SKM-1 (cell line): Measurements from ENCODE around the gene SATB2.

Experiments
- DNase-seq: peaks from one replicate; lab custom pipeline; 2025; ENCODE audit not compliant: unreplicated experiment; lab: John Stamatoyannopoulos, UW

Gene SATB2

DNA sequence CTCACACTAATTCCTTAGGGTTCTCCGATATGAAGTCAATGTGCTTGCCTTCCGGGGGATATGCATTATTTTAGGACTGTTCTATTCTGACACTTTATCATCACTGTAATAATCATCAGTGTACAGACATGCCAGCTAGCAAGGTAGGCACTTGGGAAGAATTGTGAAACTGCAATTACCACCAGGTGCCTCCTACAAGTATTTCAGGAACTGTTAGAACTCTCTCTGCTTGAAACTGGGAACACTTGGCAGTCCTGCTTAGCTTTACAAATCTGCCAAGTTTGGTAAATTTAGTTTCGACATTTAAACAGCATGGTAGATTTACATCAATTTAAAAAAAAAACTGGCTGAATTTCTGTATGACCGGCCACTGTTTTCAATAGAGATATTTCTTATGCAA, 128.7 kb downstream of the SATB2 start:
- no peak for DNase-seq

DNA sequence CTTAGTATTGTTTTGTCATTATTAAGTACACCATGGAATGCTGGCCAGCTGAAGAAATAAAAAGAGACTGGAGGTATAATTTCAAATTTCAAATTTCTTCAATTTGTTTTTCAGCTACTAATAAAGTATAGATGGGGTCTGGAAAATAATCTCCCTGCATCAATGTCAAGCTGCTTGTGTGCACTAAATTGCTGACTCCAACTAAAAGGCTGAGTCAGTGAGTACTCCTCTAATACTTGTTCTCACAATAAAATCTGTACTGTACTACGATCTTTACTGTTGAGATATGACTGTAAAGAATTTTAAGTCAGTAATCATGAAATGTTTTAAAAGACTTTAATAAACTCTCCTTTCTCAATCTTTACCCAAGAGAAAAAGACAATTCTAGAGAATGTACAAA, 131.9 kb downstream of the SATB2 start:
- DNase-seq: no peak

DNA sequence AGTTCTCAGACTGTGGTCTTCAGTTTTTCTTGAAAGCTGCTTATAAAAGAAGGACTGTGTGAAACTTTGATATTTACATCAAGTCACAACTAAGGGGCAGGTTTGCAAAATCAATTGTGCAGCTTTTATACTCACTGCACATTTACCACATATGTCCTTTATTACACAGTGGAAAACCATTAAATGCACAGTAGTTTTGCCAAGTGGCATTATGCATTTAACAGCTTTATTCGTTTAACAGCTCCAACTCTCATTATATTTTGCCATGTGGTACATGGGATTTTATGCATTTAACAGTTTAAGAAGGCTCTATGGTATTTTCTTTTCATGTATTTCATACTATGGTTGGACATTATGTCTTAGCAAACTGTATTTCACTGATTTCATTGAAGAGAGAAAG, 135.6 kb downstream of the SATB2 start:
- no peak for DNase-seq

DNA sequence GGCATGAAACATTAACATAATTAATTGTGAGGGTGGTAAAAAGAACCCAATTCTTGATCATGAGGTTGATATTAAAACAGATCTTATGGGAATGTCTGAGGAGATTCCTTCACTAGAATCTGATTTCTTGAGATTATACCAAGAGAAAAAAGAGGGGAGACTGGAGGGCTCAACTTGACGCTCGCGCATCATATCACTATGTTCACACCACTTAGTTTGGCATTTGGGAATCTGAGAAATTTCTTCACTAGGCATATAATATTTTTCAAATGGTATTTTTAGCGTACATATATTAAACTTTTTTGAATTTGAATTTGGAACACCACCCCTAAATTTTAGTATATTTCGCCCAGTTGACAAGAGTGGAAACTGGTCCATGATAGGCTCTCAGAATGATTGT, 140.1 kb downstream of the SATB2 start:
- DNase-seq: no peak

DNA sequence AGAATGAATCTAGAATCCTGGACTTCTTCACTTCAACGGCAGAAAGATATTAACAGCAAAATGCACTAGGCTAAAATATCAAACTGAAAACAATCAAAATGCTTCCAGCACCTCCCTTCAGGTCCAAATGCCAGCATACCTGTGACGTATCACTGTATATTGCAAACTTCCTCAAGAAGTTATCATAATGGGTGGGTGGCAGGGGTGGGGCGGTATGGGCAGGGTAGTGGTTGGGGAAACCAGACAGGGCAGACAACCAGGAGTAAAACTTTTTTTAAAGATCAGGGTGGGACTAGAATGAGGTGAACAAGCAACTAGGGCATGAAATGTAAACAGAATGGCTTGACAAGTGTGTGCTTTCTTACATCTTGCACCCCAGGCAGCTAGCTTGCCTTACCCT, 140.9 kb downstream of the SATB2 start:
- DNase-seq: no peak

DNA sequence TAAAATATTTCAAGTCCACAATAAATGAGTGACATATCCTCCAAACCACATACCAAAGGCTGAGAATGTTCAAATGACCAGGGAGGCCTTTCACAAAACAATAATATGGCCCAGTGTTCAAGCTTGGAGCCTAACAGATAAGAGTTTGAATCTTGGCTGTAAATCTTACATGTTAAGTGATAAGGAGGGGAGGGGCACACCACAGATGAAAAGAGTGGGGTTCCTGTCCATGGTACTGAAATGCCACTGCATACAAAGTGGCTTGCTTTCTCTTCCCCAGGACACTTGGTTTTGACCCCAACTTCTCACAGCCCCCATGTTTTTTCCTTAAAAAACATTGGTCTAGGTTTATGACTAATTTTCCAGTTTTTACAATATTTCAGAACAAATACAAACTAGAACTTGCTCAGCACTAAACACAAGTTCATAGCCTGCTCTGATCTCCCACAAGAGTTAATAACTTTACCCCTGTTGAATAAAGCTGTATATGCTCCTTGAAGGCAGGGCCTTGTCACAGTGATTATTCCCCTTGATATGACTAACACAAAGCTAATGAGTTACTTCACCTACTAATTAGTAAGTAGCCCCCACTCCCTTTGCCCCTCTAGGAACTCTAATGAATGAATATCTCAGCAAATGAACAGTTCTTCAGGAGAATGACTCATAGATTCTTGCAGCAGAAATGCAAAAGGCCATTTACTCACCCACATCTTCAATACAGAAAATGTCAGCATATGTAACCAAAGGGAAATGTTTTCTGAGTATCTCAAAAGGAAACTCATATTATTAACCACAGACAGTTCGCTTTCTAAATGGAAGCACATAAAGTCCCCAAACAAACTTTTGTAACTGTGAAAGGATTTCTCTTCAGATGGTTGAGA, 142.2 kb downstream of the SATB2 start:
- DNase-seq: no peak

DNA sequence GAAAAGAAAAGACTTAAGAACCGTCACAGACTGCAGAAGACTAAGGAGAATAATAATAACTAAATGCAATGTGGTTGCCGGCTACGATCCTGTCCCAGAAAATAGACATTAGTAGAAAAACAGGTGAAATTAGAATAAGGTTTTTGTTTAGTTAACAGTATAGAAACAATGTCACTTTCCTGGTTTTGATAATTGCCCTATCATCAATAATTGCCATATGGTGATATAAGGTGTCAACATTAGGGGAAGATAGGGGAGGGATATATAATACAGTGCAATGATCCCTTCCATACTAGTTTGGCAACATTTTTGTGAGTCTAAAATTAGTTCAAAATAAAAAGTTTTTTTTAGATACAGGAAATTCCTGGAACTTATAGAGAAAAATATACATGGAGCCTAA, 144.8 kb downstream of the SATB2 start:
- no peak for DNase-seq

DNA sequence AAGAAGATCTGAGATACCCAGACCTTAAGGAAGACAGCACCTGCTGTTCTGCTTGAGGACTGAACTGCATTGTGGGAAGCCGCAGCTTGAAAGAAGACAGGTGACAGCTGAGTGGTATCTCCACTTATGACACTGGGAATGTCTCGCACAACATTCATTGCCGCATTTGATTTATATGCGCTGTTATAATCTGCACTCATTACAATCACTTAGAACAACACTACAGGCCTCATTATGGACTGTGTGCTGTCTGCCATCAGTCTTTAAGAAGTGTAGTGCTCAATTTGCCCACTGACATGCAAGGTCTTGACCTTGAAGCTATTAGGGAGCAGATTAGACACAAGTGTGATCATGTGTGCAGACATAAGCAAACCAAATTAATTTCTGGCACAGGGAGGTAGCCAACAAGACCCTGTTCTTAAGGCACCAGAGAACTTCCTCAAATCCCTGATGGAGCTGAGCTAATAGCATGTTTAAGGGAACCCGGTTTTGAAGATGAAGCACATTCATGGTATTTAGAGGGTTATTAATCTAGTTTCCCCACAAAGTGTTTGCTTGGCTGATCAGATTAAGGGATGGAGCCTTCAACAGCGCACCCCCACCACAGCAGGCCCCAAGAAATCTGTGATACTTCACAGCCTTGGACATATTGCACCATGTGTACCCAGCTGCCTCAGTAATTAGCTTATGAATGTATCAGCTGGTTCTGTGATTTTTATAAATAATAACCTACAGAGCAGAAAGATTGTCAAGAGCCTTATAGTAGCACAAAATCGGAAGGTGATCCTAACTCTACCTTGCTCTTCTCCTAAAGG, 146.8 kb downstream of the SATB2 start:
- no peak for DNase-seq

DNA sequence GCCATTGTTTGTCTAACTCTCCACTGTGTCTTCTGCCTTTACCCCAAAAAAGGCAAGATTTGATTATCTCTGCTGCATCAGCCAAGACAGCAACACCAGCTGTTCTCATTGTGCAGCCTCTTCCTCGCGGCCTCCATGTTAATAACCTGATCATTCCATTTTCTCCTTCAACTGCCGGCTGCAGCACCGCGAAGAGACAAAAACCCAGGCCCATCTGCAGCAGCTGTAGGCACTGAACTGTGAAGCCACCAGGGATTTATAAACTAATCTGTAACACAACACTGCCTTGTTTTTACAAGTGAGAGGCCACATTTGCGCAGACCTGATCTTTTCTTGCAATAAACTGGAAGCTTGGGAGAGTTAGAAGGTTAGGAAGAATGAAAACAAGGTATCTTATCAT, 147.8 kb downstream of the SATB2 start:
- DNase-seq: no peak

DNA sequence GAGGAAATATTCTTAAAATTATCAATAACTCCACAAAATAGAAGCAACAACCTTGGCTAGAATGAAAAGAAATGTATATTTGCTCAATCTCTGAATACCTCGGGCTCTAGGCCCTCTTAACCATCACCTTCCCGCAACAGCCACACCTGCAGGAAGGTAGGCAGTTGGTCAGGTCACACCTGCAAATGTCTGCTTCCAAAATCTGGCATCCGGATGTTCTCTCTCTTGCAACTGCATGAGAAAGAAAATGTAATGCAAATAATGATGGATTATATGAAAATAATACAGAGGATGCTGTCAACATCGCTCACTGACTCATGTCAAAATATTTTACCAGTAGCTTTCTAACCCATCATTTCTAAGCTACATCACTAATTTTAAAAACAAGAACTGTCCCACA, 148.3 kb downstream of the SATB2 start:
- DNase-seq: no peak

DNA sequence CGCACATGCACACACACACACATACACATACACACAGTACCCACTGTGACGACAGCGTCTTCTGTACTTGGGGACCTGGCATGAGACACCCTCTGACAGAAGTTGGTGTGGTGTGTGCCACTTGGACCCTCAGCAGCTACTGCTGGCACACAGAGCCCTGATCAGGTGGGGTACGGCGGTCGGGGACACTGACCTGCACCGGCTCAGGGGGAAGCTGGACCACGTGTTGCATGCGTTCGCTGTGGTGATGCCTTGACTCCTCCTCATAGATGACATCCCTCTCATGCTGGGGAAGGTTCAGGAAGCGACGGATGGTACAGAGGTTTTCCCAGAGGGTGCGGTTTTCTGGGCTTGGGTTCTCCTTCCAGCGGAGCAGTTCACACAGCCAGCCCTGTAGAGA, 149.2 kb downstream of the SATB2 start:
- DNase-seq: no peak

DNA sequence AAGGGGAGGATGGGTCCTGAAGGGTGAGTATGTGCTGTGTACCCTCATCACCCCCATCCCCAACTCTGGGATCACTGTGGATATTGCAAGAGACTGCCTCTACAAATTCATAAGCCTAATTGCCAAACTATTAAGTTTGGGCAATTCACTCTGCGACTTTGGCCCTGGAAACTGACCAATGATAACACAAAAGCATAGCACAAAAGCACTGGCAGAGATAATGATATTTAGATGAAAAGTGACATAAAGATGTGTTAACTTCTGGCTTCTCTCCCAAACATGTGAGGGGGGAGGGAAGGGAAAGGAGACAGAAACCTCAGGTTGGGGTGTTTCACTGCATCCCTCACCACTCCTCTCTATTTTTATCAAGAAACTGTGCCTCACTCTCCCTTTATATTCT, 150.3 kb downstream of the SATB2 start:
- no peak for DNase-seq

DNA sequence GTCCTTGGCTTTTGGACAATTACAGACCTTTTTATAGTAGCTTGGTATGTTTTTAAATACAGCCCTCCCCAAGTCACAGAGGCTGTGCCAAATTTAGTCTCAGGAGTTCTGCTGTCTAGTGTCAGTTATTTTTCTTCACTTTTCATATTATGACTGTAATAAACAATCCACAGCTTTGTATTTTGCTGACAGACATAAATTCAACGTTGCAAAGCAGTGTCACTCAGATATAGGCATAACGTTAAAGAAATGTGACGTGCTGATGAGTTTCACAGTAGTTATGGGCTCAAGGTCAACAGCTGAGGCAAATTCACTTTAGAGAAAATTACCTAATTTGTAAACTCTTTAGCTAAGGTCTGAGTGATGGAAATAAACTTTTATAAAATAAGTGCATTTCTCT, 151.6 kb downstream of the SATB2 start:
- DNase-seq: no peak

DNA sequence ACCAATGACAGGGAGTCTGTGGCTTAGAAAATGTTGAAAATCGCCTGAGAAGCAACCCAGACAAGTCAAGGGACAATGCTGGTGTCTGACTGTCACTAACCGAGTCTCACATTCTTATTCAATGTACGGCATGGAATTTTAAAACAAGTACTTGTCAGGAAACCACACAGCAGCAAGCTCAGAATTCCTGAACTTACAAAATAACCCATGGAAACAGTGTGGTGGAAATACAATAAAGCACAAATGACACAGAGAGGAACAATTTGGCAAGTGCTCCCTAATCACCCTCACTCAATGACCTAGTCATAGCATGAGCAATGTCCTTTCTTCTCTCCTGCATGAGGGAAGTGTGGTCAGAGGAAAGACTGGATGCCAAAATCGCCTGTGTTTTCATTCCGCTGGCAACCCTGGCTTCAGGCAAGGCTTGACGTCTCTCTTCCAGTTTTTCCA, 154.0 kb downstream of the SATB2 start:
- no peak for DNase-seq

DNA sequence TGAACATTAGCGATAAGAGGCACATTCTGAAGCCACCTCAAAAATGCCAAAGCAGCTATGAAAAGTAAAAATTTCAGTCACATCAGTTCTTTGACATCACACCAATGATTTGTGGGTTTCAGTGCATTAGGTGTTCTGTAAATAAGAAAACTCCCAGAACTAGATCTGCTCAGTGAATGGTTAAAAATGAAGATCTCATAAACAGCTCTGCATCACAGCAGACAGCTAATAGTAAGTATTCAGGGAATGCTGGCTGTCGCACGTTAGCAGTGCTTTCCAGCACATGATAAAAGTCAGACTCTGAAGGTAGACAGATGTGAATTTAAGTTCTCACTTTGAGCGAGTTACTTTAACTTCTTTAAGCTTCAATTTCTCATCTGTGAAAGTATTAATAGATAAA, 154.9 kb downstream of the SATB2 start:
- no peak for DNase-seq

DNA sequence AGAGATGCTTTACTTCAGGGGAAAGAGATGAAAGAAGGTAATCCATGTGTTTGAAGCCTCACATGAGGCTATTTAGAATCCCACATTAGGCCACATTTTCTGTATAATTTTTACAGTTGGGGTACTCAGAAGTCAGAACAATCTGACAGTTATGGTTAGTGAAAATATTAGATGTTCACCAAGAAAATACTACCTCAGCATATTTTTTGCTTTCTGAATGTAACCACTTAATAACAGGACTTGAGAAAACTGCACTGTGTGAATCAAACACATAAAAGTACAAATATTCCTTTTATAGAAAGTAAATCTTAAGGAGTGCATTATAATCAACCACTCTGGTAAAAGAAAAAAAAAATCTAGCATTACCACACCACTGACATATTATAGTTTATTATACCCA, 169.3 kb downstream of the SATB2 start:
- no peak for DNase-seq

DNA sequence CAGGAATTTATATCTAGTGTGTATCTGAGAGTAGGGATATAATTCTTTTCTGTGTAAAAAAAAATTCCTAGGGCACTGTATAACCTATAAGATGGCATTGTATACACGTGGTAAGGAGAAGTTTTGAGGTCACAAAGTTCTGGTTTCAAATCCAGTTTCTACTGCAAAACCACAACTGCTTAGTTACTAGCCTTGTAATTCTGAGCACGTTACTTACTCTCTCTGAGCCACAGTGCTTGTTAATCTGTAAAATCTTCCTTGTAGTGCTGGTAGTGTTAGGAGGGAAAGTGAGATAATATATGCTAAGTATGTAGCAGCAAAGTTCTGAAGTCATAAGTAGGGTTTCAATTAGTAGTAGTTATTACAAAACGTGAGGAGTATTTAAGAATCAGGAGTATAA, 175.4 kb downstream of the SATB2 start:
- DNase-seq: no peak

DNA sequence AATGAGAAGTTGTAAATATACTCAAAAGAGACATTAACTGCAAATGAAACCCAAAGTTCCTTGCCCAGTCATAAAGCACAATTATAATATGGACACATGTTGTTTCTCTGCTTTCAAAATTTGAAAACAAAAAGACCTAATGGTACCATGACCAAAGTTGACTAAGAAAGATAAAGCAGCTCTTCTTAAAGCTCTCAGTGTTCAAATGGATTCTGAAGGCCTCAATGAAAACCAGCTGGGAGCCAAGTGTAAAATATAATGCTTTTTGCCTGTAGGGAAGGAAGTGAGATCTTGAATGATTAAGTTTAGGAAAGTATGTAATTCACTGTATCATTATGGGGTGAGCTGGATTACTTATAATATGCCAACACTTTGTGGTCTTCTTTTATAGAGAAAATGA, 178.6 kb downstream of the SATB2 start:
- DNase-seq: no peak

DNA sequence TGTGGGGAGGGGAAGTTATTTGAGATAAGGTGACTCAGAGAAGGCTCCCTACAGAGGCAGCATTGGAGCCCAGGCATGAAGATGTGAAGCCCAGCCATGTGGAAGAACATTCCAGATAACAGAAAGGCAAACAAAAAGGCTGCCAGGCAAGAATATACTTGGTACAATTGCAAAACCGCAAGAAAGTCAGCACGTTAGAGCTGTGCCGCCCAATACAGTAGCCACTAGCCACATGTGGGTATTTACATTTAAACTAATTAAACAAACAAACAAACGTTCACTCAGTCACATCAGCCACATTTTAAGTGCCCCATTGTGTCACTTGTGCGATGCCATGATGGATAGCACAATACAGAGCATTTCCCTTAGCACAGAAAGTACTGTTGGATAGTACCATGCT, 179.6 kb downstream of the SATB2 start:
- DNase-seq: no peak

DNA sequence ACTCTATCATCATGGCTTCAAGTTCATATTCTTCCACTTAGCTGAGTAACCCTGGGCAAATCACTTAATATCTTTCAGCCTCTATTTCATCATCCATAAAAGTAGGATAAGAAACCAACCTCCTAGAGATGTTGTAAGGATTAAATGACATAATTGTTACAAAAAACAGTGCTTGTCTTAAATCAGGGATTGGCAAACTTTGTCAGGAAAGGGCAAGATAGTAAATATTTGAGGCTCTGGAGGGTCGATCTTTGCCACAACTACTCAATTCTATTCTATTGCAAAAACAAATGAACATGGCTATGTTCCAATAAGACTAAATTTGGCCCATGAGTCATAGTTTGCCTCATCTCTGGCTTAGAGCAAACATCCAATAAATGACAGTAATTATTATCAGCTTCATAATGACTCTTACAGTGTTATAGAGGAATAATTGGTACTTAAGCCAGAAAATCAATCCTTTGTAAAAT, 184.7 kb downstream of the SATB2 start:
- no peak for DNase-seq

DNA sequence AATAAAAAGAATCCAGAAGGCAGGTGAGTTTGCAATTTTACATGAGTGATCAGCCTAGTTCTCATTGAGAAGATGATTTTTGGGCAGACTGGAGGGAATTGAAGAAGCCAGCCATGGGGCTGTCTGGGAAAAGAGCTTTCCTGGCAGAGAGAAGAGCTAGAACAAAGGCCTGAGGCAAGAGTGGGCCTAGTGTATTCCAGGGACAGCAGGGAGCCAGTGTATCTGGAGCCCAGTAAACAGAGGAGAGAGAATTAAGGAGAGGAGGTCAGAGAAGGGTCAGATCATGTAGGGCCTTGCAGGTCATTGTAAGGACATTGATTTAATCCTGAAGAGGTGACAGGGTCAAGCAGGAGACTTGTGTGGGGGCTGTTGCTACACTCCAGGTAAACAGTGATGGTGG, 195.8 kb downstream of the SATB2 start:
- no peak for DNase-seq

DNA sequence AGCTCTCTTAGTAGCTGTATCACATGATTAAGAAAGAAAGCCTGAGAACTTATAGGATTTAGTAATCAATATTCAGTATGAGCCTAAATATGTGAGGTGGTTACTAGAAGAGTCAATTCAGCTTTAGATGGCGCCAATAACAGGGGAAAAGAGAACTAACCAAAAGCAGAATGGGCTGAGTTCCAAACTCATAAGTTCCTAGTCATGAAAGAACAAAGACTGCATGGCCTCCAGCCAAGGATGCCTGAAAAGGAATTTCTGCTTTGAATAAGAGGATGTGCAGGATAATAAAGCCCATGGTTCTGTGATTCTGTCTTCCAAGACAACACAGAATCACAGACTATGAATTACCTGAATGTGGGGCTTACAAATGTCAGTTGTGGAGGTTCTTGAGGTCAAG, 196.5 kb downstream of the SATB2 start:
- DNase-seq: no peak
